SK-N-MC (cell line): Measurements from ENCODE around the gene UCP3.

Experiments
- EZH2 ChIP-seq: fragments of 200-600 bp; sonication (generic); IDR thresholded peaks from one replicate; pipeline ENCODE4 v1.6.1; 2017; ENCODE audit warnings: antibody characterized with exemption
- FOXP2 ChIP-seq: optimal IDR thresholded peaks from 2 replicates; pipeline ENCODE3; 2011; ENCODE audit warnings: mild to moderate bottlenecking, moderate library complexity; ENCODE audit not compliant: insufficient read depth; ENCODE audit errors: extremely low read length, control extremely low read depth
- POLR2AphosphoS5 ChIP-seq: IDR thresholded peaks from 2 replicates; pipeline ENCODE4 v1.6.1; 2012; ENCODE audit warnings: mild to moderate bottlenecking, low read depth, low read length, borderline replicate concordance

- TF ChIP-seq EZH2 (no peak), POLR2AphosphoS5 (no peak), FOXP2 (no peak)
Measured at GRCh38 chr11:74019104-74019738, 10.3 kb upstream of the UCP3 start.
